Hepatocyte (in vitro differentiated cells): ENCODE results near the gene ZFHX2. TPM values are rescaled to one million over a fixed set of nuclear protein-coding genes. Genes with fewer than 3 reads are reported as not detected.

Experiments used
- DNase-seq: peaks from one replicate; pipeline ENCODE4 v3.0.0-alpha.2; 2016; ENCODE audit warnings: low spot score
- H2AFZ ChIP-seq: fragments of 200-600 bp; sonication (generic); 2 replicates; pipeline ENCODE4 v1.6.0; 2016; ENCODE audit warnings: antibody characterized with exemption, mild to moderate bottlenecking
- H3K27ac ChIP-seq: fragments of 200-600 bp; sonication (generic); 2 replicates; pipeline ENCODE4 v1.5.1; 2016; ENCODE audit warnings: mild to moderate bottlenecking
- H3K27me3 ChIP-seq: fragments of 200-600 bp; sonication (generic); 2 replicates; pipeline ENCODE4 v1.6.1; 2016
- H3K36me3 ChIP-seq: fragments of 200-600 bp; sonication (generic); replicated peaks from 2 replicates; pipeline ENCODE4 v1.5.1; 2016; ENCODE audit warnings: low read depth; ENCODE audit not compliant: insufficient read depth
- H3K4me1 ChIP-seq: fragments of 200-600 bp; sonication (generic); 2 replicates; pipeline ENCODE4 v1.5.1; 2016; ENCODE audit warnings: mild to moderate bottlenecking, moderate library complexity; ENCODE audit not compliant: insufficient read depth
- H3K4me2 ChIP-seq: fragments of 200-600 bp; sonication (generic); 2 replicates; pipeline ENCODE4 v1.6.0; 2016
- H3K4me3 ChIP-seq: fragments of 200-600 bp; sonication (generic); 2 replicates; pipeline ENCODE4 v1.5.1; 2016; ENCODE audit warnings: mild to moderate bottlenecking
- H3K79me2 ChIP-seq: fragments of 200-600 bp; sonication (generic); 2 replicates; pipeline ENCODE4 v1.6.0; 2017; ENCODE audit warnings: mild to moderate bottlenecking
- H3K9me2 ChIP-seq: fragments of 200-600 bp; sonication (generic); replicated peaks from 2 replicates; pipeline ENCODE4 v1.6.0; 2017; ENCODE audit warnings: mild to moderate bottlenecking; ENCODE audit not compliant: insufficient read depth
- H3K9me3 ChIP-seq: fragments of 200-600 bp; sonication (generic); 2 replicates; pipeline ENCODE4 v1.5.1; 2016; ENCODE audit warnings: low read depth, mild to moderate bottlenecking
- H4K20me1 ChIP-seq: fragments of 200-600 bp; sonication (generic); 2 replicates; pipeline ENCODE4 v1.6.0; 2016; ENCODE audit warnings: mild to moderate bottlenecking; ENCODE audit not compliant: insufficient read depth, poor library complexity, severe bottlenecking
- CTCF ChIP-seq: fragments of 200-600 bp; sonication (generic); IDR thresholded peaks from 2 replicates; pipeline ENCODE4 v1.5.1; 2016; ENCODE audit warnings: antibody characterized with exemption, mild to moderate bottlenecking; ENCODE audit not compliant: poor library complexity
- EZH2 ChIP-seq: fragments of 200-600 bp; sonication (generic); IDR thresholded peaks from 2 replicates; pipeline ENCODE4 v1.6.1; 2016; ENCODE audit warnings: antibody characterized with exemption, mild to moderate bottlenecking, borderline replicate concordance
- EZH2phosphoT487 ChIP-seq: fragments of 200-600 bp; sonication (generic); IDR thresholded peaks from one replicate; pipeline ENCODE4 v1.6.1; 2018; ENCODE audit warnings: antibody characterized with exemption, mild to moderate bottlenecking, low read depth, moderate library complexity; ENCODE audit not compliant: unreplicated experiment, severe bottlenecking
- WGBS: methylation state at CpG from one replicate; pipeline ENCODE4 v1.1.6; 2016; ENCODE audit warnings: low lambda C conversion rate; ENCODE audit errors: missing lambda C conversion rate; 5-methylcytosine and 5-hydroxymethylcytosine counted together
- polyA plus RNA-seq: library from polyadenylated mRNA; unstranded; fragments of >200 nt; fragmentation: Nextera tagmentation; extraction: Ambion mirVana; gene quantifications from 2 replicates; pipeline ENCODE4 v1.2.1, GENCODE V29; 2016
- total RNA-seq: library from RNA; depleted of rRNA; stranded (reverse); fragments of >200 nt; gene quantifications from 2 replicates; pipeline ENCODE4 v1.2.3, GENCODE V29; 2014

The ZFHX2 gene
- total and polyA plus RNA-seq, 2 experiments from 2014 or later: 1.4 to 1.5 TPM

GRCh38 chr14:23567186-23568020 lies 15.8 kb upstream of the ZFHX2 start, which contains the start of gene AP1G2:
TSS of gene AP1G2 (minus strand) at chr14:23567791. CDS start at chr14:23567314, 477 bp downstream.
- no peaks in the 10 kb centered on the region for H3K36me3 ChIP-seq
- peak within 1 kb of the TSS; percentile 92 for H3K27ac ChIP-seq
- no peaks in the 10 kb centered on the region for H3K9me3 ChIP-seq
- peak; percentile 96 for DNase-seq
- peaks cover 13% of the 10 kb centered on the region for H3K79me2 ChIP-seq
- H3K4me2 ChIP-seq: peak within 1 kb of the TSS; percentile 91
- H3K4me1 ChIP-seq: peaks cover 16% of the 10 kb centered on the region
- no peaks in the 10 kb centered on the region for H4K20me1 ChIP-seq
- TF ChIP-seq EZH2phosphoT487 (no peak), EZH2 (no peak), CTCF (no peak)
- peak within 1 kb of the TSS; percentile 75 for H2AFZ ChIP-seq
- H3K9me2 ChIP-seq: no peaks in the 10 kb centered on the region
- WGBS: under 1% methylated on average over 50 of the region's 53 CpGs
- peak within 1 kb of the TSS; percentile 74 for H3K4me3 ChIP-seq
- H3K27me3 ChIP-seq: no peaks in the 10 kb centered on the region

- H3K36me3 ChIP-seq: no peaks in the 10 kb centered on the region
- TF ChIP-seq CTCF: peak; percentile 14
- TF ChIP-seq EZH2phosphoT487: no peak
- no peaks in the 10 kb centered on the region for H3K9me2 ChIP-seq
- H4K20me1 ChIP-seq: no peaks in the 10 kb centered on the region
- H3K4me2 ChIP-seq: peak overlapping the region; percentile 91
- peak overlapping the region; percentile 92 for H3K27ac ChIP-seq
- peaks cover 16% of the 10 kb centered on the region for H3K4me1 ChIP-seq
- no peak for DNase-seq
- H3K27me3 ChIP-seq: no peaks in the 10 kb centered on the region
- WGBS: 25% methylated on average over 5 of the region's 5 CpGs
- H3K79me2 ChIP-seq: peaks cover 13% of the 10 kb centered on the region
- H3K9me3 ChIP-seq: no peaks in the 10 kb centered on the region
- H3K4me3 ChIP-seq: peak overlapping the region; percentile 74
- H2AFZ ChIP-seq: peak overlapping the region; percentile 75
These were observed 15.2 kb upstream of the ZFHX2 start for GRCh38 chr14:23566778-23567185.

- TF ChIP-seq EZH2 (no peak), CTCF (no peak), EZH2phosphoT487 (no peak)
These were observed 14.7 kb upstream of the ZFHX2 start for GRCh38 chr14:23566112-23566777.

More at GRCh38 chr14:23566112-23566777, 14.7 kb upstream of the ZFHX2 start:
- peak overlapping the region; percentile 91 for H3K4me2 ChIP-seq
- no peaks in the 10 kb centered on the region for H3K36me3 ChIP-seq
- peaks cover 16% of the 10 kb centered on the region for H3K4me1 ChIP-seq
- WGBS: 96% methylated on average over 10 of the region's 10 CpGs
- no peaks in the 10 kb centered on the region for H4K20me1 ChIP-seq
- no peak for DNase-seq
- no peak overlapping the region for H3K27ac ChIP-seq
- H3K4me3 ChIP-seq: peak overlapping the region; percentile 74
- H3K79me2 ChIP-seq: peaks cover 13% of the 10 kb centered on the region
- H3K9me2 ChIP-seq: no peaks in the 10 kb centered on the region
- no peak overlapping the region for H2AFZ ChIP-seq
- no peaks in the 10 kb centered on the region for H3K9me3 ChIP-seq
- H3K27me3 ChIP-seq: no peaks in the 10 kb centered on the region
